ENCODE measurements around the gene ARHGAP6. TPM values are rescaled to one million over a fixed set of nuclear protein-coding genes. Genes with fewer than 3 reads are reported as not detected.
"Not testable (repeated sequence)": the region's sequence is repeated elsewhere in the genome, so short reads cannot be mapped to it uniquely, and the experiment has no call there.

Gene ARHGAP6
- total RNA-seq, 1 donor from 2014 or later = 12.0 TPM

DNA sequence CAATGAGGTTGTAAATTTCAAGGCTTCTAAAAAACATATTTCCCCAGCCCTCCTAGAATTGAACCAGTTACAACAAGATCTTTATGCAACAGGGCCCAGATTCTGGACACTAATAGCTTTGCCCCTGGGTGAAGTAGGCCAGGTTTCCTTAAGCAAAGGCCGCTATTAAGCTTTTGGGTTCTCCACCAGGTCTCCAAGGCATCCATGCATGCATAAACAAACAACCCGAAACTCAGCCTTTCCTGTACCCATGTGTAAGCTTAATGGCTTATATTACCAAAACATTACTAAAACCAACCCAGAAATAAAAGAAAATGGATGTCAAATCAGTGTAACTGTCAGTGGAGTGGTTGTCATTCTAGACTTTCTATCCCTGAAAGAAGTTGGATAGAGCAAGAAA, 137.1 kb downstream of the ARHGAP6 start:
- DNase-seq (ENCODE audit: low spot score) = no peak

DNA sequence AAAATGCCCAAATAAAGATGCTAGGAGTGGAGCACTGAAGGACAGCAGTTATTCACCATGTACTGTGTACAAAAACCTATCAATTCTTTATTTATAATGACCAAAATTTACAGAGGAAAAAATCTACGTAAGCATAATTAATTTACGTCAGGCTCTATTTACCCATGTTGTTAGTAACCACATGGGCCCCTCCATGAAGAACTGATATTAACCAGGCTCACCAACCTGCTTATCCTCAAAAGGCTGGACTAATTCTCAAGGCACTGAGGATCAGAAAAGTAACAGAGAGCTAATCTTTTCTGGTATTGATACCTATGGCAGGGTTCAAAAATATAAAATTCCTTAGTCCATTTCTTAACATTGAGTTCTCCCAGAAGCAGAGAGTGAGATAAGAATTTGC, 140.0 kb downstream of the ARHGAP6 start:
- DNase-seq (ENCODE audit: low spot score) = no peak

DNA sequence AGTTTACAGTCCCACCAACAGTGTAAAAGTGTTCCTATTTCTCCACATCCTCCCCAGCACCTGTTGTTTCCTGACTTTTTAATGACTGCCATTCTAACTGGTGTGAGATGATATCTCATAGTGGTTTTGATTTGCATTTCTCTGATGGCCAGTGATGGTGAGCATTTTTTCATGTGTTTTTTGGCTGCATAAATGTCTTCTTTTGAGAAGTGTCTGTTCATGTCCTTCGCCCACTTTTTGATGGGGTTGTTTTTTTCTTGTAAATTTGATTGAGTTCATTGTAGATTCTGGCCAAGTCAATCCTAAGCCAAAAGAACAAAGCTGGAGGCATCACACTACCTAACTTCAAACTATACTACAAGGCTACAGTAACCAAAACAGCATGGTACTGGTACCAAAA, 146.5 kb downstream of the ARHGAP6 start:
- DNase-seq (ENCODE audit: low spot score) = not testable (repeated sequence)

DNA sequence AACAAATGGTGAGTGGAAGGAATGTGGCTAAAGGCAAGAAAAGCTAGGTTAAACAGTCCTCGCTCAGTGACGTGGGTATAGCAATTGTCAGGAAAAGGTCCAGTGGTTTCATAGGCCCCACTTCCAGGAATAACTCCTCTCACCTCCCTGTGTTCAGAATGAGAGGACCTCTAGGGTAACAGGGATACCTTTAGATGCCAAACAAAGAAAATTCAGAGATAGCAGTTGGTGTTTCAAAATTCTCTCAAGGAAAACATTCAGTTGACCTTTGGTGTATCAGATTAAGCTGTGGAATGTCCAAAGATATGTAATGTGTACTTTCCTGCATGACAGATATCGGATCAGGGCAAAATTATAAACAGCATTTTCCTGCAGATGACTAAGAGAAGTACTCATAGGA, 155.9 kb downstream of the ARHGAP6 start:
- DNase-seq (ENCODE audit: low spot score) = no peak

DNA sequence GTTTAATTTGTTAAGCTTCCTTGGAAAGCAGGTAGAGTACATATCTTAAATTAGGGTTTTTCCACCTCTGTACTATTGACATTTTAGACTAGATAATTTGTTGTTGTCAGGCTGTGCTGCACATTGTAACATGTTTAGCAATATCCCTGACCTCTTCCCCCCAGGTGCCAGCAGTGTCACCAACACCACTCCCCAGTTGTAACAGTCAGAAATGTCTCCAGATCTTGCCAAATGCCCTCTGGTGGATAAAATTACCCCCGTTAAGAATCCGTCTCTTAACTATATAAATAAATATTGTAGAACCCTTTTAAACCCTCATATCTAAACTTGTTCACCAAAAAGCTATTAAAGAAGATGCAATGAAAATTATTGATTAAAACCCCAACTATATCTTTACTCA, 161.5 kb downstream of the ARHGAP6 start:
- DNase-seq (ENCODE audit: low spot score) = no peak

DNA sequence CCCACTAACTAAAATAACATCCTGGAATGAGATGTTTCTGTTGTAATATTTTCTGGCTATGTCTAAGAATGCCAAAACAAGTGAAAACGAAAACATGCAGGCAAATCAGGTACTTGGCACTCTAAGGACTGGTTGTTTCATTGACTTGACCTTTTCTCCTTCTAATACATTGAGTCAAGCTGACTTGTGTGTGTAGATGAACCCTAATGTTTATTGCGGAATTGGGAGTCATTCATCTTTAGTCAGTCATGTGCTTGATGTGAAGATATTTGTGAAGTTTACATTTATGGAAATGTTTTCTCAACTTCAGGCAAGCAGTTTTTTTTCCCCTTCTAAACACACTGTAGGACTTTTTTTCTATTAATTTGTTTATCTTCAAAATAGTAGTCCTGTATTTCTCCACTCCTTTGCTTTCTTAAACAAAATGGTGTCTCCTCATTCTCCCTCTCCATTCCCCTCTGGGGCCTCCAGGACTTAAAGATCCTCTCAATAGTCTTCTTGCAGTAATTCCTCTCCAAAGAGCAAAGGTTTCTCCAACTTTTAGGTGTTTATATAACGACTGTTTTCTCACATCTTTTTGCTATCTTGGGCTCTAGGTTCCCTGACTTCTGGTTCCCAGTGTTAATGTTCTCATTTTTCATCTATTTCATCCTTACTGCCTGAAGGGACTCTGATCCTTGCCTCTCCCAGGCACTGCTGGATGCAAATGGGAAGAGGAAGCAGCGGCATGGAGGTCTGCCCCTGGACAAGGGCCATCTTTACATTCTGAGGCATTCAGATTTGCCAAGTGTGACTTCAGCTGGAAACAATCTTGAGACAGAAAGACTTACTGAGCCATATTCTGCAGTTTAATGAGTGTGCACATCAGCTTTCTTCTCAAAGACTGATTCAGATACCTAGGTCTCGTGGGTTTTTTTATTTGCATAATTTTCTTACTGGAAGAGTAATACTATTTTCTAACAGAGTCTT, 166.4 kb downstream of the ARHGAP6 start:
- no peak for DNase-seq (ENCODE audit: low spot score)

DNA sequence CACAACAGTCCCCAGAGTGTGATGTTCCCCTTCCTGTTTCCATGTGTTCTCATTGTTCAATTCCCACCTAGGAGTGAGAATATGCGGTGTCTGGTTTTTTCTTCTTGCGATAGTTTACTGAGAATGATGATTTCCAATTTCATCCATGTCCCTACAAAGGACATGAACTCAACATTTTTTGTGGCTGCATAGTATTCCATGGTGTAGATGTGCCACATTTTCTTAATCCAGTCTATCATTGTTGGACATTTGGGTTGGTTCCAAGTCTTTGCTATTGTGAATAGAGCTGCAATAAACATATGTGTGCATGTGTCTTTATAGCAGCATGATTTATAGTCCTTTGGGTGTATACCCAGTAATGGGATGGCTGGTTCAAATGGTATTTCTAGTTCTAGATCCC, 174.3 kb downstream of the ARHGAP6 start:
- not testable (repeated sequence) for DNase-seq (ENCODE audit: low spot score)

DNA sequence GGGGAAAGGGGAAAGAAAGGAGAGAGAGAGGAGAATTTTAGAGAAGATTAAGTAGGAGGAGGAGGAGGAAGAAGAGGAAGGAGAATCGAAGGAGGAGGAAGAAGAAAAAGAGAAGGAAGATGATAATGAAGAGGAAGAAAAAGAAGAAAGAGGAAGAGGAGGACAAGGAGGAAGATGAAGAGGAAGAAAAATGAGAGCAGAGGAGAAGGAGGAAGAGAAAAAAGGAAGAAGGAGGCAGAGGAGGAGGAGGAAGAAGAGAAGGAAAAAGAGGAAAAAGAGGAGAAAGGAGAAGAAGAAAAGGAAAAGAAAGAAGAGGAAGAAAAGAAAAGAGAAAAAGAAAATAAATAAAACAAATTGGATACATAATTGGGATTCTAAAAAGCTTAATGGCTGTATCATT, 181.4 kb downstream of the ARHGAP6 start:
- DNase-seq (ENCODE audit: low spot score) = no peak

DNA sequence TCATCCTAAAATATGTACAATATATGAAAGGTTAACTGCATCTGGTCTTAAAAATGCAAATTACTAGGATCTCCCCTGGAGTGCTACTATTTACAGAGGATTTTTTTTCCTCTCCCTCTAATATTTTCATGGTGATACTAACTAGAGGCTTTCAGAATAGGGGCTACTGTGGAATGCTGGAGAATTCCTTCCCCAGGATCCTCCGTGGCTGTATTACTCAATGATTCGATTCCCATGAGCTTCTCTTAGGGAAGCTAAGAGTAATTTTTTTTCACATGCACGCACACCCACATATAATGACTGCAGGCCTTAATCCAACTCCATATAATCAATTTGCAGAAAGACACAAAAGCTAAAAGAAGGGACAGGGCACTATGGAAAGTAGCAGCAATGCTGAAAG, 184.7 kb downstream of the ARHGAP6 start:
- DNase-seq (ENCODE audit: low spot score) = no peak

DNA sequence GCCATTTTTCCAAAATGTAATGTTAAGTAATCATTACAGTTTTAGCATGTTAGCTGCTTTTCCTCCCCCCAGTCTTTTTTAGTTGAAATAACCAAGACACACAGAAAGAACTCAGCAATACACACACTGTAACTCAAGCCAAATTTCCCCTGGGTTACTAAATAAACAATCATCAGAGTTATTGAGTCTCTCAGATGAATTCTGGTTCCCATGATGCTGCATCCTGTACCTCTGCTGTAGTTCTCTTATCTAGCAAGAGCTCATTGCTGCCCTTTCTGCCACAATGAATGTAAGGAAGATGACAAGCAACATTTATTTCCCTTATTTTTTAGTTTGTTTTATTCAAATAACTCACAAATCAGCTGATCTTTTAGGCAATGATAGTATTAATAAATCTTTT, 185.1 kb downstream of the ARHGAP6 start:
- no peak for DNase-seq (ENCODE audit: low spot score)

DNA sequence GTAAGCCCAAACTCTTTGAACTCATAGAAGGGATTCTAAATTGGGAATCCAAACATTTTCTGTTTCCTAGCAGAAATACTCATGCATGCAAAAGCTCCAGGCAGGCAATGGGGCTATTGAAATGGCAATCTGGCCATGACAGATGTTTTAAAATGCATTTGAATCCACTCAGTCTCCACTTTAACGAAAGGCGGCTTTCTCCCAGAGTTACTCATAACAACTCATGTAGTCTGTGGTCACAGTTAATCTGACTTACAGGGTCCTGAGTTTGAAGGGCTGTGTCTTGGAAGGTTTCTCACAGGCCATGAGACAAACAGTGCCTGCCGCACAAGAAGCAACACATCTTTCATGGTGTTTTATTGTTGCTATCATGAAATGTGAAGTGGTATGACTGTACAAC, 186.8 kb downstream of the ARHGAP6 start:
- no peak for DNase-seq (ENCODE audit: low spot score)

DNA sequence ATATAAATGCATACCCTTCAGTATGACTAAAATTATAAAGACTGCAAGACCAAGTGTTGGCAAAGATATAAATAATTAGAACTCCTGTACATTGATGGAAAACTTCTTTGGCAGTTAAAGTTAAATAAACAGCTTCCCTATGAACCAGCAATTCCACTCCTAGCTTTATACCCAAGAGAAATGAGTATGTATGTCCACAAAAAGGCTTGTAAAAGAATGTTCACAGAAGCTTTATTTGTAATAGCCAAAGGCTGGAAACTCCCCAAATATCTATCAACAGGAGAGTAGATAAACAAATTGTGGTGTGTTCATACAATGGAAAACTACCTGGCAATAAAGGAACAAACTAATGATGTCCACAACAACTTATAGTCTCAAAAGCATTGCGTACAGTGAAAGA, 187.7 kb downstream of the ARHGAP6 start:
- no peak for DNase-seq (ENCODE audit: low spot score)

DNA sequence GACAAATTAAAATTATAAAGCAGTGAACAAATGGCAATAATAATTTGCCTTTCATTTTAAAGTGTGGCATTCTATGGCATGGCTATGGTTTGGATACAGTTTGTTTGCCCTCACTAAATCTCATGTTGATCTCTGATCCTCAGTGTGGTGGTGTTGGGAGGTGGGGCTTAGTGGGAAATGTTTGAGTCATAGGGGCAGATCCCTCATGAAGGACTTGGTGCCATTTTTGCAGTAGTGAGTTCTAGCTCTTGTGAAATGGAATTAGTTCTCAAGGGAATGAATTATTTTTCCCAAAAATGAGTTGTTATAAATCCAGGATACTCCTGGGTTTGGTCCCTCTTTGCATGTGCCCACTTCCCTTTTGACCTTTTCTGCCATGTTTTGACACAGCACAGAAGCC, 191.1 kb downstream of the ARHGAP6 start:
- no peak for DNase-seq (ENCODE audit: low spot score)

DNA sequence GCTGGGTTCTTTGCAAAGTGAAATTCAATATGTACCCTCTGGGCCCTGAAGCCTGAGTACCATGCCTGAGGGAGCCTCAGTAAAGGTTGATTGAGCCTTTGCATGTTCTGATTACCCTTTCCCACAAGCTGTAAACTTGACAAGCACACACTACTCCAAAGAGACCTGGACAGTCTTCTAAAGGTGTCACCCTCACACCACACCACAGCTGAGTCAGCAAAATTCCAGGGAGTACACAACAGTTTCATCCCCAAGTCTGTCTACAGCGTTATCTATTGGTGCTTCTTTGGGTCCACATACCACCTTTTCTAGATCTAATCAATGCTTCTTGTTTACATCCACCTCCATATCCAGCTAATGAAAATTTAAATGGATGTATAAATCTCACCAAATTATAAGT, 191.7 kb downstream of the ARHGAP6 start:
- DNase-seq (ENCODE audit: low spot score) = no peak

DNA sequence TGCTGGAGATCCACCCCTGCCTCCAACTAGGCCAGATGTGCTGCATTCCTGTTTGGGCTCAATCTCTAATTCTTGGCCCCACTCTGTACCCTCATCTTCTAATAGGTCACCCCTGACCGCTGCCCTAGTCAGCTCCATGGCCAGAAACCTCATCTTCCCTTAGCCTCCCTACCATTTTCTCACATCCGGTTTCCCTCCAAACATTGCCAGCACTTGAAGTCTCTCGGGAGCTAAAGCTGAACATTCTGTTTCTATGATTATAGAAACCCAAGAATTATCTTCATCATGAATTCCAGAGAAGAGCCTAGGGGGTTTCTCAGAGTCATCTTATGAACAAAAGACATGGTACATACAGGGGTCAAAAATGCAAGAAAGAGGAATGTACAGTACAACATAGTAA, 192.8 kb downstream of the ARHGAP6 start:
- no peak for DNase-seq (ENCODE audit: low spot score)

DNA sequence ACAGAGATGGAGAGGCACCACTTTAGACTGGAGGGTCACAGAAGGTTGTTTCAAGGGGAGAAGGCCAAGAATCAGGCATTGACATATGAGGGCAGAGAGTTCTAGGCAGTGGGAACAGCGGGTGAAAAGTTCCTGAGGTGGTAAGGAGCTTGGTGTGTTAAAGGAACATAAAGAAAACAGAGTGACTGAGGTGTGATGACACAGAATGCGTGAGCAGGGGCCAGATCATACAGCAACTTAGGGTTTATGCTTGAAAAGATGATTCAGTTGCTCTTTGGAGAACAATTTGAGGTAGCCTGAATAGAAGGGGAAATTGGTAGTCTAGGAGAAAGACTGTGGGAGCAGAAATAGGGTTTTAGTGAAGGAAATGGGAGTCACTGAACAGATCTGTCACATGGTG, 193.3 kb downstream of the ARHGAP6 start:
- no peak for DNase-seq (ENCODE audit: low spot score)

DNA sequence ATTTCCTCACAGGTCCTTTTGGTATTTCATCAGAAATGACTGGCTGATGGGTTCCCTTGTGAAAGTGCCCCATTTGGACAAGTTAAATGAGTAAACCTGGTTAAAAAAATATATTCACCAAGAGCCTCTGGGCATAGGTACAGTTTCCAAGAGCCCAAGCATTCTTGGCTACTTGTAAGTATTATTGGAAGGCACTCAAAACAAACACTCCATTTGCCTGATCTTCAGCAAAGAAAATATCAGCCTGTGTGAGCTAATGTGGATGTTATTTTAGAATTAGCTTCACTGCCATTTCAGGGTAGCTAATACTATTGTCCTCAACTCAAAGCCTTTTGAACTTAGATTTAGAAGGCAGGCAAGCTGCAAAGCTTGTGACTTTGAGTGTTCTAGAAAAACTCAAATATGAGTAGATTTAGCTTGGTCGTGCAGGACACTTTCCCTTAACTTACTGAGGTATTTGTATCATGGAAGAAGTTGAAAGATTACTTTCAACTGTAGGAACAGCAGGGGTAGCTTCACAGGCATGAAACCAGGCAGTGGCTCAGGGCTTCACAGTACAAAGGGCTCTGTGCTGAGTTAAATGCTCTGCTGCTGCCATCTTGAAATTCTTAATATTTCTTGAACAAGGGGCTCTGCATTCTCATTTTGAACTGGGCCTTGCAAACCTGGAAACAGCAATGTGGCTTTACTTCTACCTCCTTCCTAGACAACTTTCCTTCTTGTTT, 195.3 kb downstream of the ARHGAP6 start:
- no peak for DNase-seq (ENCODE audit: low spot score)

DNA sequence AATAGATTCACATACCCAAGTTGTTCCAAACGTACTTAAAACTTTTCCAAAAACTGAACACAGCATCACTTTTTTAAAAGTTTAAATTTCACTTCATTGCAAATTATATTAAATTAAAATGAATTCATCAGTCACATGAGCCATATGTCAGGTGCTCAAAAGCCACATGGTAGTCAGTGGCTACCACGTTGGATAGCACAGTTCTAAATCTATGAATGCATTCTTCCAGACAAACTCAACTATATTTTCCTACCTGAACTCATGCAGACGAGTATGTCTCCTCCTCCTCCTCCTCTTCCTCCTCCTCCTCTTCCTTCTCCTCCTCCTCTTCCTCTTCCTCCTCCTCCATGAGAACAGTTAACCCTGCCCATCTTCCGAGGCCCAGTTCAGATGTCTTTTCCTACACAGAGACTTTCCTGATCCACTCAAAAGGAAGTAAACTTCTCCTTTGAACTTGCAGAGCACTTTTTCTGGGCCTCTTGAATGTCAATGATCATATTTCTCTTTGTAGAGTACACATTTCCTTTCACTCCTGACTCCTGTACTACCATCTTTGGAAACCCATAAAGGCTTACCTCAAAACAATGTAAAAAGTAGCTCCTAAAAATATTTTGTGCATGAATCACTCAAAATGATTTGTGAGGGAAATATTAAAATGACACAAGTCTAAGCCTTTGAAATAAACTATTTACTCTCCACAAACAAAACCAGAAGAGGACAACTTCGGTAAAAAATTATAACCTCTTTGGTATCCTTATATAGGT, 199.9 kb downstream of the ARHGAP6 start:
- DNase-seq (ENCODE audit: low spot score) = no peak

DNA sequence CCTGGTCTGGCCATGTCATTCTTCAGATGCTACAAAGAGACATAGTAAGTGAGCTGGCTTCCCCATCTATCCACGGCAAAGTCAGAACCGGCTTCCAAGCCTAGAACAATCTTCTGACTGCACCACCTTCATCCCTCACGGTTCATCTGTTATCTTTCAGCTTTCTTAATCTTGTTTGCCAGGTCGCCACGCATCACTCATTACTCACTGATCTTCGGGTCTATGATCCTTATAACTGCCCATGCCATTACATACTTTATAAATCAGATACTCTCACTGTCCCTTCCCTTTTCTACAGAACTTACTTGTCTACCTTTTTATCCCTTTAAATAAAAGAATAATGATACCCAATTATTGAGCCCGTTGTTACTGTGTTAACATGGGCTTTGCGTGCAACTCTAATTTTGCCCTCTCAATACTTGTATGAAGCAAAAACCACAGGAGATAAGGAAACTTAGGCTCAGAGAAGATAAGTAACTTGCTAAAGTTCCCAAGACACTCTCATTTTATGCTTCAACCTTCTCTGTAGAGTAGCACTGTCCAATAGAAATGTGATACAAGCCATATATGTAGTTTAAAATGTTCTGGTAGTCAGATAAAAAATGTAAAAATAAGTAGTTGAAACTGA, 200.8 kb downstream of the ARHGAP6 start:
- no peak for DNase-seq (ENCODE audit: low spot score)

DNA sequence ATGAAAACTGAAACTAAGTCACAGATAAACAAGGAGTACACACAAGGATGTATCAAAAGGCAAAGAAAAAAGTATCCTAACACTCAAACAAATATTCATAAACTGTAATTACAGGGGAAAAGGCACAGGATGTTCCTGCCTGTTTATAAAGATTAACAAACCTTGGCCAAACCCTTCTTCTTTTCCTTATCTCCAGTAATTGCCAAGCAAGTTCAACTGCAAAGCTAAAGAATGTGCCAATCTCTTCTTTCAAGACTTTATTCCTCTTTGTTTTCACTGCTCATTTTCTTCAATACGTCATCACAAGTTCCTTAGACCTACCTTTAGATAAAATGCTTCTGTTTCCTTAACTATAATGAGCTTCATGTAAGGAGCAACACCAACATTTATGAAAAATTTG, 201.3 kb downstream of the ARHGAP6 start:
- no peak for DNase-seq (ENCODE audit: low spot score)

DNA sequence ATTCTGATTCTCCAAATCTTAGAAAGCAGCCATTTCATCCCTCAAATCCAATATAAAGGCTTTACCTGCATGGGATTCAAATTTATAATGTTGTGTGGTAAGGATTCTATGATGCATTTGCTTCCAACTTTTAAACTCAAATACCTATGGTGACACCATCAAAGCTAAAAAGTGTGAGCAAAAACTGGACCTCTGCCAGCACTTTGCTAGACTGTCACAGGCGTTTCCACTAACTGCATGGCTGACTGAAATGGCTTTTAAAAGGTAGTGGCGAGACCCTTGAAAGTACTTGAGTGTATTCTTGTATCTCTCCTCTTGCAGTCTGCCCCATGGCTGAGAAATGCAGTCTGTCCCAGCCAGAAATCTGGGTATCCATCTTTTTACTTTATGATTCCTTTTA, 203.1 kb downstream of the ARHGAP6 start:
- no peak for DNase-seq (ENCODE audit: low spot score)

DNA sequence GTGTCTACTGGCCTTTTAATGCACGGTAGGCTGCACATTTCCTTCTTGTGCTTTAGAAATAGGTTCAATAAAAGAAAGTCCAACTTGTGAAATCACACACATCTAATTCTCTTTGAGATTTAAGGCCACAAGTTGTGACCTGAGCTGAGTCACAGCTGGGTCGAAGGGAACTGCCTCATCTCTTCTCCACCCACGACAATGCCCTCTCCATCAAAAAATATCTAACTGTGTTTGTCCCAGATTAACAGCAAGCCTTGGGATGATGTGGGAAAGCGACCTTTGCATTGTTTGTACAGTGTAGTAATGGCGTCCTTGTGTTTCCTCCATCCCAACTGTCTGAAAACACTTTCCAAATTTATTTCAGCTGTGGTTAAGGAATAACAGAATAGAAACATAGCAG, 203.6 kb downstream of the ARHGAP6 start:
- no peak for DNase-seq (ENCODE audit: low spot score)
